Panc1 (cell line): Measurements from ENCODE around the gene MX1. TPM values are rescaled to one million over a fixed set of nuclear protein-coding genes. Genes with fewer than 3 reads are reported as not detected.

Experiments
- ATAC-seq: fragments of 200-7000 bp; cut with Tn5 transposase; 2 replicates; pipeline ENCODE4 v1.9.1; 2020; ENCODE audit warnings: mild to moderate bottlenecking, moderate library complexity
- BruUV-seq: library from RNA; stranded (reverse); fragments of 400-500 nt; replicated peaks from 2 replicates; lab custom pipeline; 2021; lab: Mats Ljungman, UMichigan
- CTCF ChIA-PET: fragments of 300-600 bp; sonication (Branson Sonifier 250); formaldehyde crosslinking; loops from one replicate; lab custom pipeline; 2022; ENCODE audit warnings: antibody characterized with exemption; lab: Charles Lee
- POLR2A ChIA-PET: fragments of 300-600 bp; sonication (Branson Sonifier 250); formaldehyde crosslinking; loops from one replicate; lab custom pipeline; 2022; ENCODE audit warnings: antibody characterized with exemption; lab: Charles Lee
- DNase-seq: peaks from one replicate; pipeline ENCODE4 v3.0.0-alpha.2; 2010; ENCODE audit warnings: low read depth, low spot score
- H3K27ac ChIP-seq: 2 replicates; pipeline ENCODE4 v1.5.1; 2011; ENCODE audit warnings: mild to moderate bottlenecking, low read length, inconsistent platforms
- H3K27me3 ChIP-seq: fragments of 200-500 bp; sonication (Bioruptor generic); 2 replicates; pipeline ENCODE4 v1.6.0; 2014; ENCODE audit warnings: low read length, inconsistent platforms; ENCODE audit not compliant: control insufficient read depth, insufficient read depth
- H3K36me3 ChIP-seq: fragments of 200-500 bp; sonication (Bioruptor generic); 2 replicates; pipeline ENCODE4 v1.5.1; 2014; ENCODE audit warnings: inconsistent platforms, mild to moderate bottlenecking, low read length, moderate library complexity; ENCODE audit not compliant: control insufficient read depth, insufficient read depth
- H3K4me1 ChIP-seq: 2 replicates; pipeline ENCODE4 v1.5.1; 2011; ENCODE audit warnings: inconsistent platforms, mild to moderate bottlenecking, low read length, moderate library complexity; ENCODE audit not compliant: control insufficient read depth, insufficient read depth
- H3K4me3 ChIP-seq, 2 experiments: 2 replicates each; pipeline ENCODE4 v1.5.1; 2011 to 2012; ENCODE audit warnings: low read depth in 2 of 2, low read length in 2 of 2, mild to moderate bottlenecking in 2 of 2, inconsistent platforms in 1 of 2, moderate library complexity in 1 of 2
- H3K9me3 ChIP-seq: fragments of 200-500 bp; sonication (Bioruptor generic); 2 replicates; pipeline ENCODE4 v1.5.1; 2014; ENCODE audit warnings: low read depth, mild to moderate bottlenecking, inconsistent platforms, low read length, moderate library complexity; ENCODE audit not compliant: control insufficient read depth, insufficient read depth
- CTCF ChIP-seq: fragments of 450-650 bp; IDR thresholded peaks from 2 replicates; pipeline ENCODE4 v1.5.1; 2017; ENCODE audit warnings: mild to moderate bottlenecking
- POLR2AphosphoS5 ChIP-seq: IDR thresholded peaks from 2 replicates; pipeline ENCODE4 v1.6.1; 2012; ENCODE audit warnings: mild to moderate bottlenecking, low read depth, low read length, moderate library complexity
- SIN3A ChIP-seq: IDR thresholded peaks from 2 replicates; pipeline ENCODE4 v1.6.1; 2012; ENCODE audit warnings: low read depth, mild to moderate bottlenecking, low read length, moderate library complexity, borderline replicate concordance; ENCODE audit not compliant: insufficient read depth
- TCF7L2 ChIP-seq: IDR thresholded peaks from 2 replicates; pipeline ENCODE4 v1.6.1; 2011; ENCODE audit warnings: mild to moderate bottlenecking, low read depth, low read length, inconsistent platforms
- in situ Hi-C: cut with HindIII; loops from 2 replicates; pipeline ENCODE4 v1.10.0; 2016; ENCODE audit warnings: low sequenced_read_pairs, low pct_unique_long_range_greater_than_20kb
- intact Hi-C: fragments of 100-400 bp; cut with micrococcal nuclease; formaldehyde crosslinking; loops from one replicate; pipeline ENCODE4 v1.10.0; 2022; ENCODE audit not compliant: unreplicated experiment
- total RNA-seq: library from RNA; stranded (reverse); gene quantifications from one replicate; pipeline ENCODE4 v1.2.1, GENCODE V29; 2021; ENCODE audit not compliant: unreplicated experiment
- TF ChIP-seq, protein P1 (sequence below), 2 experiments: IDR thresholded peaks; 2 replicates each; pipeline ENCODE4 v1.6.1; 2011 to 2012; ENCODE audit warnings: low read depth in 2 of 2, control low read depth in 1 of 2, low read length in 1 of 2, mild to moderate bottlenecking in 1 of 2, moderate library complexity in 1 of 2; ENCODE audit not compliant: insufficient read depth in 1 of 2

The MX1 gene
- total RNA-seq, 1 experiment from 2014 or later: 7.8 TPM

DNA sequence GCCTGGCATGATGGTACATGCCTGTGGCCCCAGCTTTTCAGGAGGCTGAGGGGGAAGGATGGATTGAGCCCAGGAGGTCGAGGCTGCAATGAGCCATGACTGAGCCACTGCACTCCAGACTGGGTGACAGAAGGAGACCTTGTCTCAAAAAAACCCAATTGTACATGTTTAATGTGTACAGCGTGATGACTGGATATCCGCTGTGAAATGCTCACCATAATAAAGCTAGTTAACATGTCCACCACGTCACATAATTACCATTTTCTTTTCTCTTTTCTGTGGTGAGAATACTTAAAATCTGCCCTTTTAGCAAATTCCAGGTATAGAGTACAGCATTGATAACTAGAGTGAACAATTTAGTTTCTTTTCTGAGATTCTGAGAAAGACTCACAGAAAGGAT lies 57.9 kb downstream of the MX1 start:
- Histone ChIP-seq H3K4me3 (no peak overlapping the region), H3K4me1 (peaks cover 3% of the 10 kb centered on the region), H3K9me3 (no peaks in the 10 kb centered on the region), H3K27me3 (no peaks in the 10 kb centered on the region), H3K36me3 (peaks cover 2% of the 10 kb centered on the region), H3K27ac (no peak overlapping the region)
- BruUV-seq: TSS peak; percentile 29
- TF ChIP-seq POLR2AphosphoS5 (no peak), CTCF (no peak), SIN3A (no peak), TCF7L2 (no peak)
- TF ChIP-seq, protein P1, sequence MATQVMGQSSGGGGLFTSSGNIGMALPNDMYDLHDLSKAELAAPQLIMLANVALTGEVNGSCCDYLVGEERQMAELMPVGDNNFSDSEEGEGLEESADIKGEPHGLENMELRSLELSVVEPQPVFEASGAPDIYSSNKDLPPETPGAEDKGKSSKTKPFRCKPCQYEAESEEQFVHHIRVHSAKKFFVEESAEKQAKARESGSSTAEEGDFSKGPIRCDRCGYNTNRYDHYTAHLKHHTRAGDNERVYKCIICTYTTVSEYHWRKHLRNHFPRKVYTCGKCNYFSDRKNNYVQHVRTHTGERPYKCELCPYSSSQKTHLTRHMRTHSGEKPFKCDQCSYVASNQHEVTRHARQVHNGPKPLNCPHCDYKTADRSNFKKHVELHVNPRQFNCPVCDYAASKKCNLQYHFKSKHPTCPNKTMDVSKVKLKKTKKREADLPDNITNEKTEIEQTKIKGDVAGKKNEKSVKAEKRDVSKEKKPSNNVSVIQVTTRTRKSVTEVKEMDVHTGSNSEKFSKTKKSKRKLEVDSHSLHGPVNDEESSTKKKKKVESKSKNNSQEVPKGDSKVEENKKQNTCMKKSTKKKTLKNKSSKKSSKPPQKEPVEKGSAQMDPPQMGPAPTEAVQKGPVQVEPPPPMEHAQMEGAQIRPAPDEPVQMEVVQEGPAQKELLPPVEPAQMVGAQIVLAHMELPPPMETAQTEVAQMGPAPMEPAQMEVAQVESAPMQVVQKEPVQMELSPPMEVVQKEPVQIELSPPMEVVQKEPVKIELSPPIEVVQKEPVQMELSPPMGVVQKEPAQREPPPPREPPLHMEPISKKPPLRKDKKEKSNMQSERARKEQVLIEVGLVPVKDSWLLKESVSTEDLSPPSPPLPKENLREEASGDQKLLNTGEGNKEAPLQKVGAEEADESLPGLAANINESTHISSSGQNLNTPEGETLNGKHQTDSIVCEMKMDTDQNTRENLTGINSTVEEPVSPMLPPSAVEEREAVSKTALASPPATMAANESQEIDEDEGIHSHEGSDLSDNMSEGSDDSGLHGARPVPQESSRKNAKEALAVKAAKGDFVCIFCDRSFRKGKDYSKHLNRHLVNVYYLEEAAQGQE (IDR thresholded peaks at IDR 0.05; ENCODE audit: insufficient read depth in 1 of 2, low read depth in 2 of 2, low read length in 1 of 2): no peak
- in situ Hi-C loops: no loop called here
- ChIA-PET CTCF (no interaction called here), POLR2A (no interaction called here)
- DNase-seq (no peak), ATAC-seq (no peak)
- intact Hi-C loops: no loop called here

DNA sequence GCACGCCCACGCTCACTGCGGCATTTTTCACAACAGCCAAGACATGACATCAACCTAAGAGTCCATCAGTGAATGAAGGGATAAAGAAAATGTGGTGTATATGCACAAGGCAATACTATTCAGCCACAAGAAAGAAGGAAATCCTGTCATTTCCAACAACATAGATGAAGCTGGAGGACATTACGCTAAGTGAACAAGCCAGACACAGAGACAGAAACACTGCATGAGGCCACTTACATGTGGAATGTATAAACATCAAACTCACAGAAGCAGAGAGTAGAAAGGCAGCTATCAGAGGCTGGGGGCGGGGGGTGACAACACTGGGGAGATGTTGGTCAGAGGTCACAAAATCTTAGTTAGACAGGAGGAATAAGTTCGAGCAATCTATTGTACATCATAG lies 61.0 kb downstream of the MX1 start:
- POLR2A ChIA-PET: no interaction called here
- TF ChIP-seq CTCF: no peak
- no peak for TF ChIP-seq SIN3A
- H3K27ac ChIP-seq: no peak overlapping the region
- BruUV-seq: no TSS peak
- DNase-seq: no peak
- H3K4me1 ChIP-seq: no peaks in the 10 kb centered on the region; the same call in 1 of the 2 replicates
- no peaks in the 10 kb centered on the region for H3K27me3 ChIP-seq
- no peaks in the 10 kb centered on the region; the same call in 1 of the 2 replicates for H3K36me3 ChIP-seq
- in situ Hi-C loops: no loop called here
- no peaks in the 10 kb centered on the region for H3K9me3 ChIP-seq
- no peak for ATAC-seq
- intact Hi-C loops: no loop called here
- no peak overlapping the region for H3K4me3 ChIP-seq
- CTCF ChIA-PET: no interaction called here
